ENCODE results near the gene AFTPH.

Gene AFTPH

DNA sequence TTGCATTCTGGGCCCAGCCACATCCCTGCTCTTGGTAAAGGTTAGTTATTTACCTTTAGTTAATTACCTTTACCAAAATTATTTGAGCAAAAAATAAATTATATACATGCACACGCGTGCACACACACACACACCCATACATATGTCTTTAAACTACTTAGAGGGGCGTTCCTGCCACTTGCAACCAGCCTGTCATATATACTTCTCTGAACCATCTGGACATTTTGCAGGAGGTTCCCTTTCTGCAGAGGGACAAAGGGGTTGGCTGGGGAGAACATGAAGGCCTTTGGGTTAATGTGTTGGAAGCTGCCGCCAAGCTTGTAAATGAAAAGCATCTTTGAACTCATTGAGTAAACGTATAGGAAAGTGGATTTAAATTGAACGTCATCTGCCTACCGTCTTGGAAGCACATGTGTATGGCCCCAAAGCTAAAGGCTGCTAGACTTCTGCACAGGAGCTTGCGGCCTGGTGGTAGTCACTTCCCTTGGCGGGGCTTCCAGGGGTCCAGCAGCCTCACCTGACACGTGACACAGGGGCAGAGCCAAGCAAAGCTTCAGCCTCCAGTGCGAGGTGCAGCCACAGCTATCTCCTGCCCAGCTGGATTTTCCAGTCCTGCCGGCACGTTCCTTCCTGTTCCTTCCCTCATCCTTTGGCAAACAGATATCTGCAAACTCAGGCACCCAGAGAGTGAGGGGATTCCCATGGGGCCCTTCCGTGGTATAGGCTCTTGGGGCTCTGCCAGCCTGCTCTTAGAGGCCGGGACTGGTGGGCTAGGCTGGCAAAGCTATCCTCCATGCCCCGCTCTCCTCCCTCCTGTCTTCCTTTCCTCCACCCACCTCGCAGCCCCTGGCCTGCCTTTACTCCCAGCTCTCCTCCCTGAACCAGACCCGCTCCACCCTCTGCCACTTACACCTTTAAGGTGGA, 83.5 kb downstream of the AFTPH start:
- H3K27ac ChIP-seq (ENCODE audit: low read length), result no peak overlapping the region
- no peaks in the 10 kb centered on the region for H3K4me1 ChIP-seq (ENCODE audit: control insufficient read depth, low read depth, low read length)
- H3K36me3 ChIP-seq (ENCODE audit: control insufficient read depth, low read depth, low read length), result no peaks in the 10 kb centered on the region
- no peak overlapping the region for H3K9ac ChIP-seq (ENCODE audit: low read length)
- no peak overlapping the region for H3K4me3 ChIP-seq (ENCODE audit: low read length)
- no peaks in the 10 kb centered on the region for H3K9me3 ChIP-seq (ENCODE audit: control insufficient read depth, low read depth, low read length)
- peaks cover 14% of the 10 kb centered on the region for H3K27me3 ChIP-seq (ENCODE audit: control insufficient read depth, insufficient read depth, low read length)

DNA sequence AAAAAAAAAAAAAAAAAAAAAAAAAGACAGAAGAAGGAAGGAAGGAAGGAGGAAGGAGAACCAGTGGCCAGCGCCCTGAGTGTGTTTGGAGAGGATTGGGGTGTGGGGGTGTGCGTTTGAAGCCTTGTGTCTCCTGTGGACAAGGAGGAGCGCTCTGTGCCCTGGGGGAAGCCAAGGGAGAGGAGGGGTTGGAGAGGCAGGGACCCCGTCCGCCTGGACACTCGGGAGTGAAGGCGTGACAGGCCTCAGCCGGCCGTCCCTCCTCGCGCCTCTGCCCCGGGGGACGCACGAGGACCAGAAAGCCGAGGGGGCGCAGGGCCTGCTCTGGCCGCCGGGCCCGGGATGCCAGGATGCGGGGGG, 84.7 kb downstream of the AFTPH start:
- H3K36me3 ChIP-seq (ENCODE audit: control insufficient read depth, low read depth, low read length), result no peaks in the 10 kb centered on the region
- H3K4me1 ChIP-seq (ENCODE audit: control insufficient read depth, low read depth, low read length), result no peaks in the 10 kb centered on the region
- no peak overlapping the region for H3K27ac ChIP-seq (ENCODE audit: low read length)
- no peak overlapping the region for H3K9ac ChIP-seq (ENCODE audit: low read length)
- no peaks in the 10 kb centered on the region for H3K9me3 ChIP-seq (ENCODE audit: control insufficient read depth, low read depth, low read length)
- peaks cover 14% of the 10 kb centered on the region for H3K27me3 ChIP-seq (ENCODE audit: control insufficient read depth, insufficient read depth, low read length)
- H3K4me3 ChIP-seq (ENCODE audit: low read length), result peak overlapping the region; percentile 27

DNA sequence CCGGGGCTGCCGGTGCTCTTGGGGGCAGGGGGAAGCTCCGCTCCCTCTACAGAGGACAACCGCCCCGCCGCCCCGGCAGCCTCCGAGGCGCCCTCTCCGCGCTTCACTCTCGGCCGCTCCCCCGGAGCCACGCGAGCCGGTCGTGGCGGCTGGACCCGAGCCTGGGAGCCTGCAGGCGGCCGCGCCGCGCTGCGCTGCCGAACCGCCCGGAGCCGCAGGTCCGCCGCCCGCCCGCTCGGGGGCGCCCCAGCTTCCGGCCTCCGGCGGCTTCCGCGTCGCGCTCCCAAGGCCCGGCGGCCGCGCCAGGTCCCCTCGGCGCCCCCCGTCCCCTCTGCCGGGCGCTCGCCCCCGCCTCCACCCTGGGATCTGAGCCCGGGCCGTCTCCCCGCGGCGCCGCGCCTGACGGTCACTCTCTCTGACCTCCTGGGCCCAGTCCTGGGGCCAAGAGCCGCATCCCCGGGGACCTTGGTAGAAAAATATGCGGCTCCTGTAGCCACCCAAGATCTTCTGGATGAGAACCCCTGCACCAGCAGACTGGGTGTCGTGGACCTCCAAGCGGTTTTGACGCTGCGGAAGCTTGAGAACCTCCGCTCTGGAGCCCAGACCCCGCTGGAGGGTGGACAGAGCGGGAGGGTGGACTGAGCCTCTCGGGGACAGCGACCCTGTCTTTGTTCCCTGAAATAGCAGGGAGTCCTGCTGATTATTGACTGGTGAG, 85.3 kb downstream of the AFTPH start:
- H3K27me3 ChIP-seq (ENCODE audit: control insufficient read depth, insufficient read depth, low read length), result peaks cover 14% of the 10 kb centered on the region
- H3K36me3 ChIP-seq (ENCODE audit: control insufficient read depth, low read depth, low read length), result no peaks in the 10 kb centered on the region
- no peak overlapping the region for H3K27ac ChIP-seq (ENCODE audit: low read length)
- H3K4me3 ChIP-seq (ENCODE audit: low read length), result peak overlapping the region; percentile 61
- peak overlapping the region; percentile 41 for H3K9ac ChIP-seq (ENCODE audit: low read length)
- no peaks in the 10 kb centered on the region for H3K9me3 ChIP-seq (ENCODE audit: control insufficient read depth, low read depth, low read length)
- no peaks in the 10 kb centered on the region for H3K4me1 ChIP-seq (ENCODE audit: control insufficient read depth, low read depth, low read length)

DNA sequence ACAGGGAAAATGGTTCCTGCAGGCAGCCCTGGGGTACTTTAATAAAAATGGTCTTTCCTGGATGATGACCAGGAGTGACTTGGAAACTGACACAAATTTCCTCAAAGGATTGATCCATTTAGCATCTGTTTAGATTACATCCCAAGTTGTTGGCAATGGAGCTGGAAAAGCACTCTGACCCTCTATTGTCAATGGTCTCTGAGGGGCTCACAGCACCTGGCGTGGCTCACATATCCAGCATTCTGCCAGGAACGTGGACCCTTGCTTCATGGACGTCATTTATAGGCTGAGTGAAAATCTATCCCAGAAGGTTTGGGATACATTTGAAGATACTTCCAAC, 85.8 kb downstream of the AFTPH start:
- Histone ChIP-seq H3K27ac (ENCODE audit: low read length) (no peak overlapping the region), H3K4me3 (ENCODE audit: low read length) (peak overlapping the region; percentile 61), H3K9ac (ENCODE audit: low read length) (peak overlapping the region; percentile 41)

DNA sequence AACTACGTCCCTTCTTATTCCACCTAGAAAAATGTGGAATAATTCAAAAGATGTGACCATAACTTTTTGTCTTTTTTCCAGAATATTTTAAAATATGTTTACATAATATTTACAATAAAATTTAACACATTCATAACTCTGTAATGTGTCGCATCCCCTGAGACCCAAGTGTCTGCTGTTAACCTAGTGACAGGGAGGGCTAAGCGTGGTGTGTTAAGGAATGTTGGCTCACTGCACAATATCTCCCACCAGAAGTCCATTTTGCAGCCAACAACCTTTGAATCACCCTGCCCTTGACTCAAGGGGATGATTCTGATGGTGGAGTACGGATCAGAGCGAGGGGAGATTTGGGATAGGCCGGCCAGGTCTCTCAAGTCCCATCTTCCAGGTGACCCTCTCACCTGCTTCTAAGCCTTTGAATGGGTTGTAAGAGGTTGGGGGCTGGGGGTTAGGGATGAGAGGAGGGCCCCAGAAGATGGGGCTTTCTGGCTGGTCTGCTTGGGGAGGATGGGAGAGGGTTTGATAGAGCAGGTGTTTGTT, 86.3 kb downstream of the AFTPH start:
- no peaks in the 10 kb centered on the region for H3K36me3 ChIP-seq (ENCODE audit: control insufficient read depth, low read depth, low read length)
- H3K9ac ChIP-seq (ENCODE audit: low read length), result no peak overlapping the region
- H3K4me3 ChIP-seq (ENCODE audit: low read length), result no peak overlapping the region
- H3K4me1 ChIP-seq (ENCODE audit: control insufficient read depth, low read depth, low read length), result no peaks in the 10 kb centered on the region
- H3K9me3 ChIP-seq (ENCODE audit: control insufficient read depth, low read depth, low read length), result no peaks in the 10 kb centered on the region
- H3K27me3 ChIP-seq (ENCODE audit: control insufficient read depth, insufficient read depth, low read length), result peaks cover 14% of the 10 kb centered on the region
- no peak overlapping the region for H3K27ac ChIP-seq (ENCODE audit: low read length)

More for the DNA sequence above, 85.8 kb downstream of the AFTPH start:
- no peaks in the 10 kb centered on the region for H3K4me1 ChIP-seq (ENCODE audit: control insufficient read depth, low read depth, low read length)
- no peaks in the 10 kb centered on the region for H3K9me3 ChIP-seq (ENCODE audit: control insufficient read depth, low read depth, low read length)
- H3K36me3 ChIP-seq (ENCODE audit: control insufficient read depth, low read depth, low read length), result no peaks in the 10 kb centered on the region
- peaks cover 14% of the 10 kb centered on the region for H3K27me3 ChIP-seq (ENCODE audit: control insufficient read depth, insufficient read depth, low read length)

DNA sequence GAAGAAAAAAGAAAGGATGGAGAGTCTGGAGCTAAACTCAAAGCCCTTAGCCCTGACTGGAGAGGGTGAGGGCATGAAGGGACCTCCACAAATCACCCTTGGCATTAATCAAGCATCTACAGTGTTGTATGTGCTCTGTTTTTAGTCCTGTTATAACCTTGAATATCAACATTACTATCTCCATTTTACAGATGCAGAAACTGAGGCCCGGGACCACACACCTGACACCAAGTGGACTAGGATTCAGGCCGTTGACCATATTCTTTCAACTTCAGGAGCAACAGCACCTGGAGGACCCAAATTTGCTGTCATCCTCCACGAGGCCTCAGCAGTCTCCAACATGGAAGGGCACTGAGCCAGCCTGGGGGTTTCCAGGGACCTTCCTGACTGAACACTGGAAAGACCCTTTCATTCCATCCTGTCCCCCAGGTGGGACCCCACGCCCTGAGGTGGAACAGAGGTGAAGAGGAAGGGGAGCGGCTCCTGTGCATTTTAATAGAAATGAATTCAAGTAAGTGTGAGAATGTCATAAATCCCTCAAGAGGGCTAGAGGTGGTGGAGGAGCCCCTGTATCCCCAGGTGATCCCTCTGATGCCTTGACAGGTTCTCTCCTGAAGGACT, 88.6 kb downstream of the AFTPH start:
- Histone ChIP-seq H3K36me3 (ENCODE audit: control insufficient read depth, low read depth, low read length) (no peaks in the 10 kb centered on the region), H3K9me3 (ENCODE audit: control insufficient read depth, low read depth, low read length) (no peaks in the 10 kb centered on the region), H3K4me1 (ENCODE audit: control insufficient read depth, low read depth, low read length) (peaks cover 4% of the 10 kb centered on the region), H3K4me3 (ENCODE audit: low read length) (no peak overlapping the region), H3K27ac (ENCODE audit: low read length) (no peak overlapping the region), H3K27me3 (ENCODE audit: control insufficient read depth, insufficient read depth, low read length) (peaks cover 14% of the 10 kb centered on the region), H3K9ac (ENCODE audit: low read length) (no peak overlapping the region)

DNA sequence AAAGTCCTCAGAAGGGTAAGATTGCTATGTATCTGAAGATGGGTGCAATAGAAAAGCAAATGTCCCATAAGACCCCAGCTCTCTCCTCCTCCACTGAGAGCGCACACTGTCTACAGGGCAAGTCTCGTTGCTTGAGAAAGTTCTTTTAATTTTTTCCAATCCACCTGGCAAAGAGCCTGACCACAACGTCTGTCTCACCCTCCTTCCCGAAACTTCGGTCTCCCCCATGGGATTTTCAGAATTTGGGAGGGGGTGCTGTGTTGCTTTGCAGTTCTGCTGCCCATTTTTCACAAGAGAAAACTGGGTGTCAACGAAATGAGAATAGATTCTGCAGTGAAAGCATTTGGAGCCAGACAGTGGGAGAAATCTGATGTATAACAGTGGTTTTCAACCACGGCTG, 89.1 kb downstream of the AFTPH start:
- Histone ChIP-seq H3K27me3 (ENCODE audit: control insufficient read depth, insufficient read depth, low read length) (peaks cover 11% of the 10 kb centered on the region), H3K27ac (ENCODE audit: low read length) (no peak overlapping the region), H3K9me3 (ENCODE audit: control insufficient read depth, low read depth, low read length) (no peaks in the 10 kb centered on the region), H3K4me3 (ENCODE audit: low read length) (no peak overlapping the region), H3K4me1 (ENCODE audit: control insufficient read depth, low read depth, low read length) (peaks cover 4% of the 10 kb centered on the region), H3K9ac (ENCODE audit: low read length) (no peak overlapping the region), H3K36me3 (ENCODE audit: control insufficient read depth, low read depth, low read length) (no peaks in the 10 kb centered on the region)

DNA sequence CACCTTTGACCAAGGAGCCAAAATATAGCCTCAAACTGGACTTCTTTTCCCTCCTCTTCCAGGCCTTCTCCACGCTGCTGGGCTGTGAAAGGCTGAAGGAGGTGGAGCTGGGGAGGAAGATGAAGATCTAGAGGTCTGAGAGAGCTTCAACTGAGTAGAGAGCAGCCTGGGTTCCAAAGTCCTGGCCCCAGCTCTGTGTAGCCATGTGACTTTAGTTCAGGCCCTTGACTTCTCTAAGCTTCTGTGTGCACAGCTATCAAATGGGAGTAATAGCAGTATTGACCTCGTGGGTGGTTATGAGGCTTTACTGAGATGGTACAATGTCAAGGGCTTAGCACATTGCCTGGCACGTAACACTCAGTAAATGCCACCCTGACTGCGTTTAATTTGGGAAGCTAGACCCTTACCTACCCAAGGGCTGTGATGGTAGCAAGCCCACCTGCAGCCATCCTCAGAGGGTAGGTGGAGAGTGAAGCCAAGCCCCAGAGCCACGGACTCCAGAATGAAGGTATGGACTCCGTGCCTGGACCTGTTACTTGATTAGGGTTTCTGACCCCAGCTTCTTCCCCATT, 91.2 kb downstream of the AFTPH start:
- H3K27me3 ChIP-seq (ENCODE audit: control insufficient read depth, insufficient read depth, low read length), result no peaks in the 10 kb centered on the region
- H3K4me1 ChIP-seq (ENCODE audit: control insufficient read depth, low read depth, low read length), result peaks cover 10% of the 10 kb centered on the region
- H3K9ac ChIP-seq (ENCODE audit: low read length), result no peak overlapping the region
- H3K9me3 ChIP-seq (ENCODE audit: control insufficient read depth, low read depth, low read length), result no peaks in the 10 kb centered on the region
- no peak overlapping the region for H3K27ac ChIP-seq (ENCODE audit: low read length)
- H3K36me3 ChIP-seq (ENCODE audit: control insufficient read depth, low read depth, low read length), result no peaks in the 10 kb centered on the region
- H3K4me3 ChIP-seq (ENCODE audit: low read length), result no peak overlapping the region

DNA sequence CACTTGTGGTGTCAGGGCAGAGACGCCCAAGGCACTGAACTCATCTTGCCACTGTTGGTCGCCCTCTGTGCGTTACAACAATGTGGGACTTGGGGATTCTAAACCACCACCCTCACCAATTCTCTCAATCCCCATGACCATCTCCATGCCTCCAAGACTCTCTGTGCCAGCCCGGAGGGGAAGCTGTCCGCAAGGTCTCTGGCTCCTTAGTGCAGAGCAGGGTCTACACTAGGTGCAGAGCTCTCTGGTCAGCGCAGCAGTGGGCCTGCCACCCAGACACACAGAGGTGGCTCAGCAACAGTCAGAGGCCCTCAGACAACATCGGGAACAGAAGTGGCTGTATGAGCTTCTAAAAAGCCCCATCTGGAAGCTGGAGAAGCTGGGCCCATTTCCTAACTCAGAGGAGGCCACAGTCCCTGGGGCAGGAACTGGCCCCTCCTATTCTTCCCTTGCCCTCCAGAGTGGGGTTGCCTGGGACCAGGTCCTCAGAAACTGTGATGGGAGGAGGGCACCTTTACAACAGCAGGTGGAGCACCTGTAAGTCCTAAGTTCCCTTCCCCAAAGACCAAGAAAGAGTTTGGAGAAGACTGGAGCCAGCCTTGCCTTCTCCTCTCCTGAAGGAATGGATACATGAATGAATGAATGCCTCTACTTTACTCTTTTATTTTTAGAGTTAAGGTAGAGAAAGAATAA, 91.9 kb downstream of the AFTPH start:
- H3K9me3 ChIP-seq (ENCODE audit: control insufficient read depth, low read depth, low read length), result no peaks in the 10 kb centered on the region
- no peak overlapping the region for H3K4me3 ChIP-seq (ENCODE audit: low read length)
- H3K27me3 ChIP-seq (ENCODE audit: control insufficient read depth, insufficient read depth, low read length), result no peaks in the 10 kb centered on the region
- H3K36me3 ChIP-seq (ENCODE audit: control insufficient read depth, low read depth, low read length), result no peaks in the 10 kb centered on the region
- H3K9ac ChIP-seq (ENCODE audit: low read length), result no peak overlapping the region
- H3K27ac ChIP-seq (ENCODE audit: low read length), result no peak overlapping the region
- H3K4me1 ChIP-seq (ENCODE audit: control insufficient read depth, low read depth, low read length), result peaks cover 17% of the 10 kb centered on the region

DNA sequence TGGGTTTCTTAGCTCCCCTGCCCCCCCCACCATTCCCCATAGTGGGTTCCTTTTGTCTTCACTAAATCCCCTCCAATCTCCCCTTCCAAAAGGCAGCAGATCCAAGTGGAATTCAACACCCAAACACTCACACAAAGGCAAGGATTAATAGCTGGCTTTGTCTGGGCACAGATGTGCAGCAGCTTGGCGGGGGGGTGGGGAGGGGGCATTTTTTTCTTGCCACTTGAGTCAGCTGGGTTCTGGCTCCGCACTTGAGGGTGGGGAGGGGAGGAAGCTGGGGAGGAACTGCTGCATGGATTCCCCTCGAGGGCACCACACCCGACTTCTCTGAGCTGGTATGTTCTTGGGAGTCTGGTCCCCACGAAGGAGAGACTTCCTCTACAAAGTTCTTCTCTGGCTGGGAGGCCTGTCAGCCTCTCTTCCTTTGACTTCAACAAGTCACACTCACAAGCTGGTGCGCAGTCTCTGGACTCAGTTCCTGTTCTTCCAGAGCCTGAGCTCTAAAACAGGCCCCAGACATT, 93.6 kb downstream of the AFTPH start:
- H3K36me3 ChIP-seq (ENCODE audit: control insufficient read depth, low read depth, low read length), result no peaks in the 10 kb centered on the region
- no peaks in the 10 kb centered on the region for H3K27me3 ChIP-seq (ENCODE audit: control insufficient read depth, insufficient read depth, low read length)
- peaks cover 24% of the 10 kb centered on the region for H3K4me1 ChIP-seq (ENCODE audit: control insufficient read depth, low read depth, low read length)
- H3K27ac ChIP-seq (ENCODE audit: low read length), result no peak overlapping the region
- H3K9me3 ChIP-seq (ENCODE audit: control insufficient read depth, low read depth, low read length), result no peaks in the 10 kb centered on the region
- no peak overlapping the region for H3K9ac ChIP-seq (ENCODE audit: low read length)
- H3K4me3 ChIP-seq (ENCODE audit: low read length), result no peak overlapping the region

DNA sequence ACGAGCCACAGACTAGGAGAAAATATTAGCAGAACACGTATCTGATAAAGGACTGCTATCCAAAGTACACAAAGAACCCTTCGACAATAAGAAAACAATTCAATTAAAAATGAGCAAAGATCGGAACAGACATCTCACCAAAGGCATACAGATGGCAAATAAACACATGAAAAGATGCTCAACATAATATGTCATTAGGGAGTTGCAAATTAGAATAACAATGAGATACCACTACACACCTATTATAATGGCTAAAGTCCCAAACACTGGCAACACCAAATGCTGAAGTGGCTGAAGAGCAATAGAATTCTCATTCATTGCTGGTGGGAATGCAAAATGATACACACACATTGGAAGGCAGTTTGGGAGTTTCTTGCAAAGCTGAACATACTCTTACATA, 96.5 kb downstream of the AFTPH start:
- Histone ChIP-seq H3K27ac (ENCODE audit: low read length) (no peak overlapping the region), H3K27me3 (ENCODE audit: control insufficient read depth, insufficient read depth, low read length) (no peaks in the 10 kb centered on the region), H3K9ac (ENCODE audit: low read length) (no peak overlapping the region), H3K4me1 (ENCODE audit: control insufficient read depth, low read depth, low read length) (peaks cover 28% of the 10 kb centered on the region), H3K36me3 (ENCODE audit: control insufficient read depth, low read depth, low read length) (no peaks in the 10 kb centered on the region), H3K4me3 (ENCODE audit: low read length) (no peak overlapping the region), H3K9me3 (ENCODE audit: control insufficient read depth, low read depth, low read length) (no peaks in the 10 kb centered on the region)
